ENCODE data around the gene TNPO1.

GRCh38 chr5:72854419-72854818 is 38.0 kb downstream of the TNPO1 start:
- no peak for TF ChIP-seq CTCF (IDR thresholded peaks at IDR 0.05 in 4 of 5, conservative IDR thresholded peaks at IDR 0.05 in 1 of 5)
- no peak for TF ChIP-seq POLR2A (IDR thresholded peaks at IDR 0.05)
